CD4-positive, alpha-beta T cell treated with Interleukin-4 for 4 hours (primary cell): ENCODE measurements around the gene ATP11A.
"Not testable (repeated sequence)": the region's sequence is repeated elsewhere in the genome, so short reads cannot be mapped to it uniquely, and the experiment has no call there.

Experiments used
- DNase-seq: peaks from one replicate; pipeline ENCODE4 v3.0.0-alpha.2; 2020

The ATP11A gene

GRCh38 chr13:112779856-112780604 lies 90.2 kb downstream of the ATP11A start:
- DNase-seq = no peak

DNA sequence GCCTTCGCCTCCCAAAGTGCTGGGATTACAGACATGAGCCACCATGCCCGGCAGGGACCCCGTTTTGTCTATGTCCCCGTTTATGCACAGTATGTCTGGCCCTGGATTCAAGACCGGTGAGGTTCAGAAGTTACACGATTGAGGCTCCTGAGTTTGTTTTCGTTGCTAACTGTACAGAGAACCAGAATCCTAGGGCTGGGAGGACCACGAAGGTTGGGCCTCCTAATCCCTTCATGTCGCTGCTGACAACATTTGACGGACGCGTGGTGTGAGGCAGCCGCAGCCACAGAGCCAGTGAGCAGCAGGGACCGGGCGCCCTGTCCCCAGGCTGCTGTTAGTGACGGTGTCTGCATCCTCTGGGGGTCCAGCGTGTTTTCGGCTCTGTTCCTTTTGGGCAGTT lies 91.4 kb downstream of the ATP11A start:
- no peak for DNase-seq

- DNase-seq = no peak
Observed at GRCh38 chr13:112781881-112782361, 92.1 kb downstream of the ATP11A start.

DNA sequence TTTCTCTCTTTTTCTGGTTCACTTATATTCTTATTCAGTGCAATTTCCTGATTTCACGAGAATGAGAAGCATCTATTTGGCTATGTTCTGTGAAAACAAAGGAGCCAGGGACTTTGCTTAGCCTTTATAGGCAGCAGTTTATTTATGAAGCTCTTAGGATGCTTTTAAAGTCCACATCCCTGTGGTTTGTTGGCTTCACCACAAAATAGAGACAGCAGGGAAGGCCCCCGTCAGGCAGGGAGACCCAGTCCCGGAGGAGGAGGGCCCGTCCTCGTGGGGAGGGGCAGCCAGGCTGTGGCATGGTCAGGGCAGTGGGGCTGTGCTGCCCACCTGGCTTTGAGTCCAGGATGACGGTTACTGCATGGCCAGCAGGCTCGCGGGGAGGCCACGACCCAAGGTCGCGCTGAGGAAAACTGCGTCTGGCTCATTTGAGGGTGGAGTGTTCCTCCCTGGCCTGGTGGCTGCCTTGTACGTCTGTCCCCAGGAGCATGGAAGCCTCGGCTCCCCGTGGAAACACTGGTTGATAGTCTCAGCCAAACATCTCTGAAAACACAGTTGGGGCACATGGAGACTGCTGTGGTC lies 92.7 kb downstream of the ATP11A start:
- DNase-seq = no peak

DNA sequence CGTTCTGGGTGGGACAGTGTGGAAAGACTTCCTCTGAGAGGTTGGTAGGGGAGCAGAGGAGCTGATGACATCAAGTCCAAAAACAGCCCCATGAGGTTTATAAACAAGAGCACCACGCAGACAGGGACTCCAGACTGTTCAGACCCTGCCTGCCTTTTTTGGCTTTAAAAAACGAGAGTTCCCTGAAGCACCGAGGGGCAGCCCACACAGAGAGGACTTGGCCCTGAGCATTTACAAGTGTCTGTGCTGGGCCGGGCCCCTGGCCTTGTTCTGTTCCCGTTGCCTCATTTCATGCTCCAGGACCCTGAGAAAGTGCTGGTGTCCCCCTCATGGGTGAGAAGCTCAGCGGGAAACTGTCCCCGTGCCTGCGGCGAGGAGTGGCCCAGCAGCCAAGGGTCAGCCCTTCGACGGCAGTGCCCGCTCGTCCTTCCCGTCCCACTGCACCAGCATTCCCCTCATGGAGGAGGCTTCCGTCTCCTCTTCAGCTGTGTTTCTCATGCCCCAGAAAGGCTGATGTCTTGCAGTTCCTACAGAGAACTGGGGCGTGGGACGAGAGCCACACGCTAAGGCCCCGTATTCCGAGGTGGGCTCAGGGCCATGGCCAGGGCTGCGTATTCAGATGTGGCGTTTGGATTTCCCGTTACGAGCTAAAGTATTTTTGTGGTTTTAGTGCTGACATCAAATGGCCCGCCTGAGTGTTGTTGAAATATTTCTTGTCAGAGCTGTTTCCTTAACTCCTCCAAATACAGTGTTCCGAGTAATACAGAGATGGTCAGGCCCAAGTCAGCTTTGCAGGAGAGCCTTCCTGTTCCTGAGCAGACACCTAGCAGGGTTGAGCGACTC lies 93.5 kb downstream of the ATP11A start:
- no peak for DNase-seq

DNA sequence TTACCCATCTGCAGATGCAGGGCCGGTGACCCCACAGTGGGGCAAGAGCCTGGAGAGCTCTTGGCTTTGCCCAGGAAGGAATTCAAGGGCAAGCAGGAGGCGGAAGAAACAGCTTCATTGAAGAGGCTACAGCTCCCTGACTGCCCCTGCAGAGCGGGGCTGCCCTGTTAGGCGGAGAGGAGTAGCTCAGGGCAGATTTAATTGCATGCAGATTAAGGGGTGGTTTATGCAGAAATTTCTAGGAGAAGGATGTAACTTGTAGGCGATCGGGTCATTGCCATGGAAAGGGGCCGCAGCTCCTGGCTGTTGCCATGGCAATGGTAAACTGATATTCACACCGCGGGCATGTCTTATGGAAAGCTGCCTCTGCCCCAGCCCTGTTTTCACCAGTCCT lies 94.1 kb downstream of the ATP11A start:
- DNase-seq = no peak

GRCh38 chr13:112784811-112785482 lies 95.1 kb downstream of the ATP11A start:
- DNase-seq = no peak

DNA sequence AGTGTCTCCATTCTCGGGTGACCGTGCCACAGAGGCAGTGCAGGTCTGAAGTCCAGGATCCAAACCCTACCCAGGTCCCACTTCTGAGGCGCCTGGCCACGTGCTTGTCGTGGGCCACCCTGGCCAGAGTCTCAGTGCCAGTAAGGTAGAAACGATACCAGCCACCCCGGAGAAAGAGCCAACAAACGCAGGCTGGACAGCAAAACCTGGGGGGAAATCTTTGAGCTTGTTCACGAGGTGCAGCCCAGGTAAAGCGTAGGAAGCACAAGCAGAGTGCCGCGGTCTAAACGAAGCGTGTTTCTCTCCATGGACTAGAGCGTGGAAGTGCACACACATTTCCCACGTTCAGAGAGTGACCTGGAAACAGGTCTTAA lies 95.6 kb downstream of the ATP11A start:
- DNase-seq = no peak

DNA sequence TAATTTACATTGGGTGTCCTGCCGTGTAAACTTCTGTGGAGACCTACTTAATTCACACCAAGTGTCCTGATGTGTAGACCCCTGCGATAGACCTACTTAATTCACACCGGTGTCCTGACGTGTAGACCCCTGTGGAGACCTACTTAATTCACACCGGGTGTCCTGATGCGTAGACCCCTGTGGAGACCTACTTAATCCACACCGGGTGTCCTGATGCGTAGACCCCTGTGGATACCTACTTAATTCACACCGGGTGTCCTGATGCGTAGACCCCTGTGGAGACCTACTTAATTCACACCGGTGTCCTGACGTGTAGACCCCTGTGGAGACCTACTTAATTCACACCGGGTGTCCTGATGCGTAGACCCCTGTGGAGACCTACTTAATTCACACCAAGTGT lies 97.0 kb downstream of the ATP11A start:
- not testable (repeated sequence) for DNase-seq

GRCh38 chr13:112790735-112791641 lies 101.2 kb downstream of the ATP11A start:
- no peak for DNase-seq

GRCh38 chr13:112791663-112792440 lies 102.0 kb downstream of the ATP11A start:
- DNase-seq = no peak

- DNase-seq = no peak
Observed at GRCh38 chr13:112792511-112792910, 102.7 kb downstream of the ATP11A start.

GRCh38 chr13:112793545-112794445 lies 104.0 kb downstream of the ATP11A start:
- DNase-seq = no peak

- DNase-seq = no peak
Observed at GRCh38 chr13:112795277-112795676, 105.4 kb downstream of the ATP11A start.

- no peak for DNase-seq
Observed at GRCh38 chr13:112796190-112796915, 106.5 kb downstream of the ATP11A start.

- no peak for DNase-seq
Observed at GRCh38 chr13:112799394-112799793, 109.6 kb downstream of the ATP11A start.

- no peak for DNase-seq
Observed at GRCh38 chr13:112800057-112800456, 110.2 kb downstream of the ATP11A start.

DNA sequence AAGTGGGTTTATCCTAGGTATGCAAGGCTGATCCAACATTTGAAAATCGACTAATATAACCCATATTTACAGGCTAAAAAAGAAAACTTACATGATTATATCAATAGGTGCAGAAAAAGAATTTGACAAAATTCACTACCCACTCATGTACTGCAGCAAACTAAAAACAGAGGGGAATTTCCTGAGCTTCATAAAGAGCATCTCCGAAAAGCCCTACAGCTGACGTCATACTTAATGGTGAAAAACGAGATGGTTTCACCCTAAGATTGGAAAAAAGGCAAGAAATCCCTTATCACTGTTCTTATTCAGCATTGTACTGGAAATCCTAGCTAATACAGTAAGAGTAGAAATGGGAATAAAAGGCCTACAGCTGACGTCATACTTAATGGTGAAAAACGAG lies 111.0 kb downstream of the ATP11A start:
- not testable (repeated sequence) for DNase-seq

DNA sequence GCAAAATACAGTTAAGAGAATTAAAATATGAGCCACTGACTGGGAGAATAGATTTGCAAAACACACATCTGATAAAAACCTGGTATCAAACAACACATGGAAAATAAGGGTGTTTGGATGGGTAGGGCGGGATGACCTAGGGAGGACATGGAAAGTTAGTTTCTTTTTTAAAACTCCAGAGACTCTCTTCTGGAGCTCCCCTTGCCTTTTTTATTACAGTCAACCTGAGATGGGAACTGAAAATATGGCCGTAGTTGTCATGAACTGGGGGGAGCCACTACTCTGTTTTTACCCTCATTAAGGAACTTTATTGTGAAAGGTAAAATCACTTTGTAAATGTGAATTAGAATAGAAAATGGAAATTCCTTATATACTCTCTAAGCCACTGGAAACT lies 113.0 kb downstream of the ATP11A start:
- no peak for DNase-seq
